Measurements from ENCODE around the gene SPRING1. TPM values are rescaled to one million over a fixed set of nuclear protein-coding genes. Genes with fewer than 3 reads are reported as not detected.

The SPRING1 gene
- polyA plus RNA-seq, 10 donors = 9.5 to 17.4 (median 12.2) TPM

DNA sequence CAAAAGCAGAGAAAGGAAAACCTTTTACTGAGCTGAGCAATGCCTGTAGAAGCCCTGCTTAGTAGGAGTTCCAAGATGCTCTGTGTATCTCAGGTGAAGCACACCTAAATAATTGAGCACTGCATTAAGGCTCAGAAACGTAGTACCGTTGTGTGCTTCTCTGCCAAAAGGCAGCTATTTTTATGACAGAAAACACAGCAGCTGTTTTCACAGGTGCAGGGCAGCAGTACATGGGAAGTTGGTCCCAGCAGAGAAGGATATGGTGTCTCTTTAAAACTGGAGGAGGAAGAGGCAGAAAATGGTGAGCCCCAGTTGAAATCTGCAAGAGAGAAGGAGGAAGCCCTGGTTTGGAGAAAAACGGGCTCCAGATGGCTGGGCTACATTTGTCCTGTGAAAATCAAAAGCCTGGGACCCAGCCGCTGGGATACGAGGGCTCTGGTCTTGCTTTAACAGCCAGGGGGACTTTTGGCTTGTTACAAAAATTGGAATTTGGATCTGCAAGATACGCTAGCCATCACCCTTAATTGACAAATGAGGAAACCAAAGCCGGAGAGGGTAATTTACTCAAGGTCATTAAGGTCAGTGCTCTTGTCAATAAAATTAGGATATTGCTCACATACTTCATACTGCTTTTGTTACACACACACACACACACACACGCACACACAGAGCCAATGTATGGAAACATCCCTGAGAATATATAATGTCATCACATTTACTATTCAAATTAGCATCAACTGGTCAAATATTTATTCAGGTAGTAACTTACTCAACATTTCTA, 27.3 kb downstream of the SPRING1 start:
- DNase-seq = peak in 1 of 3 donors; percentile 35

DNA sequence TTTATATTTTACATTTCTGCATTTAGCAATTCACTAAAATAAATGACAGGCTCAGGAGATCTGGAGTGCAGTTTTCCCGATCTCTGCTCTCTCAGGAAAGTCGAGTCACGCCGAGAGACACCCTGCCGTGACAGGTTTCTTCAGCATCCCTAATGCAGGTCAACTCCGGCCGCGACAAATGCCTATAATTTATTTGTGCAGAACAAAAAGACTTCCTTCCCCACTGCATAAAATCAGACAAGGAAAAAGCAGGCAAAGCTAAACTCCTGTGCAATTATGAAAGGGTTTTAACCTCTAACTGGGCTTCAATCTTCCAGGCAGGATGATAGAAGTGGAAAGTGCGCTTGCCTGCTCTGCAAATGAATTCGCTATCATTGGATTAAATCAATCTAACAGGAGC, 28.1 kb downstream of the SPRING1 start:
- DNase-seq = no peak

DNA sequence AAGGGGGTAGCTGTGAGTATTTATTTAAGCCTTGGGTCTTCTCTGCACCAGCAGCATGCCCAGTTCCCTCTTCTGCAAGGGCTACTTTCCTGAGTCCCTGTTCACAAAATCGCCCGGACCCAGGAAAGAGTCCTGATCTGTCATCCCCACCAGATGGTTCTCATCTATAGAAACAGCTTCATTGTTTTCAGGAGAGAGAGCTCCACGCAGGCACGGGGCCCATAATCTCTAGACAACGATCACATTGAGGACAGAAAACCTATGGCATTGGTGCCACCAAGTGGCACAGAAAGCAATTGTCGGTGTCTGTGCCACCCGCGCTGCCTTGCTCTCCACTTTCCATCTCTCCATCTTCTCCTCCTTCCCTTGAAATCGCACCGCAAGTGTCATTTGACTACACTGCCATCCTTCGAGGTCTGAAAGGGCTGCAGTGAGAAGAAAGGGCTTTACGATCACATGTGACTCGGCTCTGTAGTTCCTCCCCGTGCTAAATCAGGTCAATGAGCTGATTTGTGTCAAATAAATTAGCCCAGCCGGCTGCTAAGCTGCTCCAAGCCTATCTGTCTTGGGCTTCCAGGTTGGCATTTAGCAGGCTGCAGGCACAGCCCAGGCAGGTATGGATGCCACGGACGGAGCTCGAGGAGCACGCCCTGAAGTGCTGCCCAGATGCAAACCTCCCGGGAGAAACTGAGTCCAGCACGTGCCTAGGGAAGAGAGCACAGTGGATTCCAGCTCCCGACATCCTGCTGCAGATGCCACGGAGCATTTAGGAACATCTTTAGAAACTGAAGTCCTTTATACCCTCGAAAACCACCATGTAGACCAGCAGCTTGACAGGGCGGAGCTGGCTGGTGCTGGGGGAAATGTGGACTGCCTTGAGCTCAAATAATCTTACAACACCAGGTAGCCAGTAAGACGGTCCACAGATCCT, 28.8 kb downstream of the SPRING1 start:
- peak; percentile 58 to 83 (median 66) for DNase-seq

DNA sequence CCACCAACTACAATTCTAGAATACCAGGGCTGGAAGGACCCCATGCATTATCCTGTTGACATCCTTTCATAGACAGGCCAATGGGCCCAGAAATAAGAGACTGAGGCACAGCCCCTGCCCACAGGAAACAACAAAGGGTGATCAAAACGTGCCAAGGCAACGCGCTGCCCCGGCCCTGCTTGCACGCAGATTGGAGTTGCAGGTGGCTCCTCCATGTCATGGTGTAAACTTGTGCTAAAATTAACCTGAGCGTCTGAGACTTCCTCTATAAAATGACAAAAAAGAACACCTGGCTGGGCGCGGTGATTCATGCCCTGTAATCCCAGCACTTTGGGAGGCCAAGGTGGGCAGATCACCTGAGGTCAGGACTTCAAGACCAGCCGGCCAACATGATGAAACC, 30.1 kb downstream of the SPRING1 start:
- no peak for DNase-seq

DNA sequence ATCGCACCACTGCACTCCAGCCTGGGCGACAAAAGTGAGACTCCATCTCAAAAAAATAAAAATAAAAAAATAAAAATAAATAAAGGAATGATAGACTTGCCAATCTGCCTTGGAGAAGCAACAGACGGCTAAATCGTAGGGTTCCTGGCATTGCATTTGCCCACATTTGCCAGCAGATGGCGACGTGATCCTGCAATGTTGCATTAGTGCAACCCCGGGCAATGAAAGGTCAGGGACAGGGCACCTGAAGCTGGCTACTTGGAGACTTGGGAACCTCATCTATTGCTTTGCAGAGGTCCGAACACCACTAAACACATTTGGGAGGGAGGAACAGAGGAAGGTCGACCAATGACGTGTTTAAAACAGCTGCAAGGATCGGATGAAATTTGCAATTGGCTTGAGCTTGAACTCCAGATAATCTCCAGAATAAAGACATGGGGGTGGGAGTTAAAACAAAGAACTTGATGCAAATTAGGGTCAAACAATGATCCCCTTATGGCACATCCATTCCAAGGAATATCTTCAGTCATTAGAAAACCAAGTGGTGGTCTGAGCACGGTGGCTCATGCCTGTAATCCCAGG, 34.6 kb downstream of the SPRING1 start:
- DNase-seq = peak; percentile 46 to 73 (median 64)

DNA sequence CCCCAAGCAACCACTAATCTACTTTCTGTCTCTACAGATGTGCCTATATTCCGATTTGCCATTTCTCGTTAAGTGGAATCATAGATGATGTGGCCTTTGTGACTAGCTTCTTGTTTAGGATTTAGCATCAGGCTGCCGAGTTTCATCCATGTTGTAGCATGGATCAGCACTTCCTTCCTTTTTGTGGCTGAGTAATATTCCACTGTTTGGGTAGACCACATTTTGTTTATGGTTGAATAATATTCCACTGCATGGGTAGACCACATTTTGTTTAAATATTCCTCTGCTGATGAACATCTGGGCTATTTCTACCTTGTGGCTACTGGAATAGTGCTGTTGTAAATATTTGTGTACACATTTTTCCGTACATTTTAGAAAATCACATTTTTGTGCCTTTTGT, 36.4 kb downstream of the SPRING1 start:
- no peak for DNase-seq

DNA sequence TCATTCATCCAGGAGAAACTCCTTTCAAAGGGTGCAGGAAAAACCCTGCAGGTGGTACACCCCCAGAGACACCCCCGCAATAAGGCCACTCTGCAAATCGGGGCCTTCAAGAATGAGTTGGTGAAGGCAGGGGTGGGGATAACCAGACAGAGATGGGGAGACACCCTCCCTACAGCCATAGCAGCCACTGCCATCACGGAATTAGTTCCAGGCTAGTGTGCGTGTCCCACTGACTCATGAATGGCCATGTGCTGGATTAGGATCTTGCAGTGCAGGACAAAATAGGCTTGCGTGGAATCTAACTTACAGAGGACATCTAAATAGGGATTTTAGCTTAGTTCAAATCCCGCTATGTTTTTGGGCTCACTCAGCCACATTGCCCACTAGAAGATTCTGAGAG, 37.8 kb downstream of the SPRING1 start:
- no peak for DNase-seq

DNA sequence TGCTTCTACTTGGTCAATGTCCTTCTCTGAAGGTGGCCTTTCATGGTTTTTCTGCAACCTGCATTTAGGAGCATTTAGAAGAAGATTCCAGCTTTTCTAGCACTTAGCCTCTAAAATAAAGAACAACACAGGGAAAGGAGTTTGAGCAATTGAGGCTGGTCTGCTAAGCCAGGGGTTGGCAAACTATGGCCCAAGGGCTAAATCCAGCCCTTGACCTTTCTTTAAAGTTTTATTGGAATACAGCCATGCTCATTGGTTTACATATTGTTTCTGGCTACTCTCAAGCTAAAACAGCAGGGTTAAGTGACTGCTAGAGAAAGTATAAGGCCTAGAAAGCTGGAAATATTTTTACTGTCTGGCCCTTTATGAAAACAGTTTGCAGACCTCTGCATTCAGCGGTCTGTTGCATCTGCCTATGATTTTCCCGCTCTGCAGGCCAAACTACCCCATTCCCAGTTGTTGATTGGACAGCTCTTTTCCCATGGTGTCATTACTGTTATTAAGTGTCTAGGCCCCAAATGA, 39.3 kb downstream of the SPRING1 start:
- no peak for DNase-seq

DNA sequence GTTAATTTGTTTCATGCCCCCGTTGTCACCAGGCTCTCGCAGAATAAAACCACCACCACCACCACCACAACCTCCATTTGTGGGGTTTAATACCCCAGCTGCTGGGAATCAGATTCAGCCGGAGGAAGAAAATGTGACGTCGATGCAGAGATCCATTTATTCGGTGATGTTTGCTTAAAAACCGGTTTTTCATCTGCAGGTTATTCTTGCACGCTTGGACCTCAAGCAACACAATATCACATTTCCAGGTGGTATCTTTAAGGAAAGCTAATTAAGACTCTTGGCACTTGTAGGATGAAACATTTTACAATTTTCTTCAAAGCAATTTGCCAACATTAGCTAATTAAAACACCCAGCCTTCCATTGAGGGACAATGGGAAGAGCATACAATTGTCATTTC, 39.8 kb downstream of the SPRING1 start:
- no peak for DNase-seq

DNA sequence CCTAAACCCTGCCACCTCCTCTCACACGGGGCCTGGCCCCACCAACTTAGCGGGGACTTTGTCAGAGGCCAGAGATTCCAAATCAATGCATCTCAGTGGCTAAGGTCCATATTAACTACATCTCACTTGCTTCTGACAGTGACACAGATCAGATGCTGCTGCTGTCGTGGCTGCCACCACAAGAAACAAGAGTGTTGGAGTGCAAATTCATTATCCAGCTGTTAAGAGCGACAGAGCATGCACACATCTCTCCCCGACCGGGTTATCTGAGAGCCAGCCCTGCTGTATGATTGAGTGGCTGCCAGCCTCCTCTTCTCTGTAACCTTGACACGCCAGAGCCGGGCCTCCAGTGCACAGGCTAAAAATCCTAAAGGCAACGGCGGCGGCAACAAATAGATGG, 40.2 kb downstream of the SPRING1 start:
- no peak for DNase-seq

DNA sequence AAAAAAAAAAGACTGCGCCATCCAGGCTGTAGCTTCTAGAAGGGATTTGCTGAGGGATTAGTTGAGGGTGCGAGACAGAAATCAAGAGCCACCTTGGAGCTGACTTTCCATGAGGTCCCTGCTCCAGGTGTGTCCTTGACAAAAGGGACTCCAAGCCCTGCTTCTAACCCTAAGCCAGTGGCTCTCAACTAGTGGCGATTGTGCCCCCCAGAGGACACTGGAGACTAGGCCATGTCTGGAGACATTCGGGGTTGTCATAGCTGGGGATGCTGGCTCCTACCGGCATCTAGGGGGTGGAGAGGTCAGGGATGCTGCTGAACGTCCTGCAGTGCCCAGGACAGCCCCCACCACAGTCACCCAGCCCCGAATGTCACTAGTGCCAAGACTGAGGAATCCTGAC, 40.6 kb downstream of the SPRING1 start:
- DNase-seq = no peak

DNA sequence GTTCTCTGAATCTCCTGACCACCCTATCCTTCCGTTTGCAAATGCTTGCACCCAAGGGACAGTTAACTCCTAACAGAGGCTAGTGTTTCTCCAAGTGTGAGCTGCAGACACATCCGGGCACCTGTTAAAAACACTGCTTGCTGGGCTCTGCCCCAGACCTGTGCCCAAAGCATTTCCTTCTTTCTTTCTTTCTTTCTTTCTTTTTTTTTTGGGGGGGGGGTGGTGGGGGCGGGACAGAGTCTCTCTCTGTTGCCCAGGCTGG, 42.5 kb downstream of the SPRING1 start:
- DNase-seq = no peak

DNA sequence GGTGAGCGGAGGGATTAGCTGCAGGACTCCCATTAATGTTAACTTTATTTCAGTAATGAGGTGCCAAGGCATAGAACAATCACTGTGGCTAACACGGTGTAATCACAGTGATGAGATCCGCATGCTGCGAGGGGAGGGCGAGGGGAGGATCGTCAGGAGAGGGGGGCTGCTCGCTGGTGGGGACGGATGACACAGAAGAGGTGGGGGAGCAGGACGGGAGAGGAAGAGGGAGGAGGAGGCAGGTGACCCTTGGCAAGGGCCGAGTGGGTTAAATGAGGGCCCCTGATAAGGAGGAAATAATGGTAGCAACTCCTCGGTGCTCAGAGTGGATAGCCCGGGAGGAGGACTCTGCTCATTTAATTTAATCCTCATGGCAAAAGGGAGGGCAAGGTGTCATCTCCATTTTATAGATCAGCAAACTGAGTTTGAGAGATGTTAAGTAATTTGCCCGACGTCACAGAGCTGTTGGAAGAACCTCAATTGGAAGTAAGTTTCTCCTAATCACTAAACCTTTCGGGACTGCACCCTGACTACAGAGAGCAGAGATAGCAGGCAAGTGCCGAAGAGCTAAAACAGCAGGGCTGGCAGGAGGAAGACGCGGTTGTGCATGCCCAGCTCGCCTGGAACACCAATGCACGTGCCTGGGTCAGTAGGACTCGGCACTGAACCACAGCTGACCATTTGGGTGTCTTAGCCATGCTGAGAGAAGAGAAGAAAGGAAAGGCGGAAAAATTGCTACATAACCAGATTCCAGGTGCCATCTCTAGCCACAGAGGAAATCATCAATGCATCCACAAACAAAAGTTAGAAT, 43.0 kb downstream of the SPRING1 start:
- no peak for DNase-seq

DNA sequence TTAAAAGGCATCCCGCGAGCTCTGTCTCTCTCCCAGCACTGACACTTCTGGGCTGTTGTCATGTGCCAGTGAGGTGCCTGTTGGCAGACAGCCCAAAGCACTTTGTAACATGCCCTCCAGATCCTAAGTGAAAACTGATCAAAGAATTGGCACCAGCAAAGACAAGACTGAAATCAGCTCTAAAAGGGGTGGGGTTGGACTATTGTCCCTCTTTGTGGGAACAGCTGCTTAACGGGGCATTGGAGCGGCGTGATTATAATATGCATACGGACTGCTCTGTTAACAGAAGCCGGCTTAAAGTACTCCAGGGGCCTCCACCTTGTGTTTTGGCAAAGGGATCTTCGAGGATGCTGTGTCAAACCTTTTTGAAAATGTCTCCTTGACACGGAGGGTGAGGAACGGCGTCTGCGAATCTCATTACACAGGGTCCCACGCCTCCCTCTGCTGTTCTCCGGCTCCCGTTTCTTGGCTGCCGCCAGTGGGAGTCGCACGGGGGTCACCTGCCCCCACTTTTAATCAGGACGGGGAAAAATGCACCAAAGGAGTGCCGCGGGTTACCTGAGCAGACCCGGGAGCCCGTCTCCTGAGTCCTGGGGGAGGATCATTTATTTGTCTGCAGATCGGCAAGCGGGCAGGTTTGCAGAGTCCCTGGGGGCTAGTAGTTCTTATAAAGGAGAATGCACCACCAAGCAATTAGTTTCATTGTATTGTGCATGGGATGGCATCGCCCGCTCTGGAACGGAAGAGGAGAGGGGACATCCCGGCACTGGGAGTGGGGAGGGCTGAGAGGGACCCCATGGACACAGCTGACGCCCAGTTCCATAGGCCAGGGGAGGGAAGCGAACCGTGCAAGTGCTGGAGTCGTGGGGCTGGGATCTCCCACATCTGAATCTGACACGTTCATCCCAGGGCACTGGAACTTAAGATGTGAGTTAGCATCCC, 44.3 kb downstream of the SPRING1 start:
- peak in 1 of 3 donors; percentile 46 for DNase-seq

DNA sequence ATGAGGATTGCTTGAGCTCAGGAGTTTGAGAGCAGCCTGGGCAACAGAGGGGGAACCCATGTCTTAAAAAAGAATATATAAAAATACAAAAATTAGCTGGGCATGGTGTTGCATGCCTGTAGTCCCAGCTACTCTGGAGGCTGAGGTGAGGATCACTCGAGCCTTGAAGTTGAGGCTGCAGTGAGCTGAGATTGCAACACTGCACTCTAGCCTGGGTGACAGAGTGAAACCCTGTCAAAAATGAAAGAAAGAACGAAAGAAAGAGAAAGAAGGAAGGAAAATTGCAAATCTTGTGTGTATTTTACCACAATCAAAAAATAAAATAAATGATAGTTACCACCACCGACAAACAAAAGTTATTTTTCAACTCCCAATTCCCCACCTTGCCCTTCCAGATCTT, 45.3 kb downstream of the SPRING1 start:
- DNase-seq = no peak

DNA sequence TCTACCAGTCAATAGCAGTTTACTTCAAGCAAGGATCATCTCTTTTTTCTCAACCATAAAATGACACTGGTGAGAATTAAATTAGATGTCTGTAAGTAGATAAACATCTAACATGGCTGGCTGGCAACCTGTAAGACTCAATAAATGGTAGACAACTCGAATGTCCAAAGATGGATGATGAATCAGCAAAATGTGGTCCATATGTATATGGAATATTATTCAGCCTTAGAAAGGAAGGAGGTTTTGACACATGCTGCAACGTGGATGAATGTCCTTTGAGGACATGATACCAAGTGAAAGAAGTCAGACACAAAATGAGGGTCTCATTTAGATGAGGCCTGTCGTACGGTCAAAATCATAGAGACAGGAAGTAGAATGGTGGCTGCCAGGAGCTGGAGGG, 46.2 kb downstream of the SPRING1 start:
- DNase-seq = no peak

DNA sequence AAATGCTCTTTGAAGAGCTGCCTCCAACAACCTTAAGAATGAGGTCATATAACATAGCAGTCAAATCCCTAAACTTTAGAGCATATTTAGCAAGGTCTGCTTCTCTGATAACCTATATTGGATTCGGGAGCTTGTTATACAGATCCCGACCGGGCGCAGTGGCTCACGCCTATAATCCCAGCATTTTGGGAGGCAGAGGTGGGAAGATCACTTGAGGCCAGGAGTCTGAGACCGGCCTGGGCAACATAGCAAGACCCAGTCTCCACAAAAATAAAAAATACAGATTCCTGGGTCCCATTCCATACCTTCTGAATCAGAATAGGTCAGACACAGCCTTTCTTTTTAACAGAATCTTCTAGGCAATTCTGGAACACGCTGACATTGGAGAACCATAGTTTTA, 46.7 kb downstream of the SPRING1 start:
- no peak for DNase-seq

DNA sequence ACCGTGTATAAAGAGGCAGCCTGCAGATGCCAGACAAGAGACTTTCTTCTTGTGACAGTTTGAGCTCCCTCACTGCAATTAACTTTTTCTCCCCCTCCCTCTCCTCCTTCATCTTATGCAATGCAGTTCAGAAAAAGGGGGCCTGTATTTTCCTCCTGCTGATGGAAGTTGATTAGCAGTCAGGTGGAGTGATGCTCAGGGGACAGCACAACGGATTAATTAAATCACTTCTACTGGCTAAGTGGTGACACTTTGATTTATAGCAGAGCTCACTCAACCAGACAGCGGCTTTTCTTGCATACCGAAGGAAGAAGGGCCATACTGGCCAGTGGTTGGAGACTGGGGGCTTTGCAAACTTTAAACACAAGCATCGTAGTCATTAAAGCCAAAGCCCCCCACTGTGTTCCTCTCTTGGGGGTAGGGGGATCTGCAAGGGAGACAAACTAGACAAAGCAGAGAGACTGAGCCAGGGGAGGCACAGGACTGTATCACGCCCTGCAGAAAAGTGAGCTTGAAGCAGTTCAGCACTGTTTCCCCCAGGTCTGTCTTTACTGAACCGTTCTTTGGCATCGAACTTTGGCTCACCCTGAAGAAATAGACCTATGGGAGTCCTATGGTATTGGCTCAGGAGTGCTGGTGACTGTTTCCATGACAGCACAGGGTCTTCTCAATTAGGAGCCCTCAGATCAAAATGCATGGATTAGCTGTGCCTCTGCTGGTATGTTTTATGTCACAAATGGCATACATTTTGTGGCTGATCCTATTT, 47.7 kb downstream of the SPRING1 start:
- no peak for DNase-seq

DNA sequence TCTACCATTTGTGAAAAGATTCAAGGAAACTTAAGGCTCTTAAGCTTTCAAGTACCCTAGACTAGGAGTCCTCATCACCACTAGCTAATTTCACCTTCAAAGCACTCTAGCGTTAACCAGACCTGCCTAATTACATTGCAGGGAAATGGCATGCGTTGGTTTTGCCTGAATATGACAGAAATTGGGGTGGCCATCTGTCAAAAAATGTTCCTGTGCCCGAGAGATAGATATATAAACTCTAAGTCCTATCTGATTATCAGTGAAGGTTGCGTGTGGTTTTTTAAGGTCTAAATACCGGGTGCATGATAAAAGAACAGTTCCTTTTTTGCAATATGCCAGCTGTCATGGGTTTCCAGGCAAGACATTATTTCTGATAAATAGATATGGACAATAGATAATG, 48.3 kb downstream of the SPRING1 start:
- no peak for DNase-seq

All from muscle of back (tissue), 11 donors.